Thoracic aorta (tissue), 2 donors: Measurements from ENCODE around the gene P2RX5. TPM values are rescaled to one million over a fixed set of nuclear protein-coding genes. Genes with fewer than 3 reads are reported as not detected.

Experiments
- ATAC-seq: fragments of 150-250 bp; one replicate; pipeline ENCODE4 v1.8.0; 2017; ENCODE audit warnings: low read depth; ENCODE audit not compliant: insufficient number of reproducible peaks, low FRiP score
- DNase-seq: peaks from one replicate; pipeline ENCODE4 v3.0.0-alpha.2; 2020; ENCODE audit warnings: low spot score
- H3K27ac ChIP-seq, 2 donors: fragments of 200-600 bp; sonication (generic); 1 replicate in 1 of 2; 2 replicates in 1 of 2; pipeline ENCODE4 v1.5.1; 2016; ENCODE audit warnings: mild to moderate bottlenecking in 2 of 2, moderate library complexity in 2 of 2
- H3K27me3 ChIP-seq: fragments of 200-600 bp; sonication (generic); replicated peaks from 2 replicates; pipeline ENCODE4 v1.6.0; 2016; ENCODE audit warnings: mild to moderate bottlenecking; ENCODE audit not compliant: insufficient read depth
- H3K36me3 ChIP-seq: fragments of 200-600 bp; sonication (generic); one replicate; pipeline ENCODE4 v1.5.1; 2016
- H3K4me1 ChIP-seq, 2 donors: fragments of 200-600 bp; sonication (generic); 1 replicate in 1 of 2; 2 replicates in 1 of 2; pipeline versions ENCODE4 v1.5.1 to v1.6.0; 2016; ENCODE audit warnings: low read depth in 2 of 2, mild to moderate bottlenecking in 1 of 2; ENCODE audit not compliant: control insufficient read depth in 1 of 2
- H3K4me3 ChIP-seq: fragments of 200-600 bp; sonication (generic); 2 replicates; pipeline ENCODE4 v1.5.1; 2016; ENCODE audit warnings: mild to moderate bottlenecking
- H3K9me3 ChIP-seq: fragments of 200-600 bp; sonication (generic); 2 replicates; pipeline ENCODE4 v1.5.1; 2016
- total RNA-seq, 2 donors: library from RNA; depleted of rRNA; stranded (reverse); fragments of >200 nt; gene quantifications; one replicate each; pipeline versions ENCODE4 v1.1.0 to v1.2.3, GENCODE V29; 2016
- TF ChIP-seq, protein P1 (sequence below): fragments of 200-600 bp; sonication (generic); IDR thresholded peaks from one replicate; pipeline ENCODE4 v1.5.1; 2019; ENCODE audit warnings: antibody characterized with exemption

Gene P2RX5
- total RNA-seq, 2 donors from 2014 or later, result 2.3 TPM; not detected in 1

DNA sequence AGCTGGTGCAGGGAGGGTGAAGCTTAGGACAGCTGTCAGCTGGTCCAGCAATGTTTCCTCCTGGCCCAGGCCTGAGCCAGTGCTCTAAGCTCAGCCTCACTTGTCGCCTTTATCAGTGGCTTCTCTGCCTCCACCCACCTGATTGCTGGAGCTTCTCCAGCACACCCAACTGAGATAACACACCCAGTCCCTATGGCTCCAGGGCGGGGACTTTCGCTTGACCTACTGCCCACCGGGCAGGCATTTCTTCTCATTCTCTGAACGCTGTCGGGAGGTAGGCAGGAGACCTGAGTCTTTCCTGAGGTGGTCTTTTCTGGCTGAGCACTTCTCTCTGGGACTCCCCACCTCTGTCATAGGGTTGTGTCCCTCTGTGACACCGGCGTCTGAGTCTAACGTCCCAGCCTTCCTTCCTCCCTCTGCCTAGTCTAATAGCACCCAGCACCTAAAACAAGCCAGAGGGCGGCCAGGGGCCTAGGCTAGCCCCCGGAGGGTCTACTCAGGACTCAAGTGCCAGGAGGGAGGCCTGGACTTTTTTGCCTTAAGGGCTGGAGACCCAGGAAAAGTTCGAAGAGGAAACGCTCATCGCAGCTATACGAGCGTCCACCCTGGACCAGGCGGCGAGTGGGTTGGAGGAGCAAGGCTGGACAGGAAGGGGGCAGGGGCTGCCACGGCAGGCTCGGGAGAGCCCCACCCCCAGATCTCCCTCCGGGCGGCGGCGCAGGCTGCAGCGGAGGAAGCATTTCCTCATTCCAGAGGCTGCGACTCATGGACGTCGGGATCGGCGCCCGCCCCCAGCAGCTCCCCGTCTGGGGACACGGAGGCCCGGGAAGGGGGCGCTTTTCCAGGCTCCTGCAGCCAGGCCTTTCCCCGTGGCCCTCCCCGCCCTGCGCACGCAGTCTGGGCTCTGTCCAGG lies 28.3 kb downstream of the P2RX5 start:
- H3K4me3 ChIP-seq, result peak overlapping the region; percentile 86
- H3K27ac ChIP-seq, result peak overlapping the region; percentile 97
- H3K36me3 ChIP-seq, result peaks cover 22% of the 10 kb centered on the region
- ATAC-seq (peak; percentile 72), DNase-seq (peak; percentile 48)
- TF ChIP-seq, protein P1, sequence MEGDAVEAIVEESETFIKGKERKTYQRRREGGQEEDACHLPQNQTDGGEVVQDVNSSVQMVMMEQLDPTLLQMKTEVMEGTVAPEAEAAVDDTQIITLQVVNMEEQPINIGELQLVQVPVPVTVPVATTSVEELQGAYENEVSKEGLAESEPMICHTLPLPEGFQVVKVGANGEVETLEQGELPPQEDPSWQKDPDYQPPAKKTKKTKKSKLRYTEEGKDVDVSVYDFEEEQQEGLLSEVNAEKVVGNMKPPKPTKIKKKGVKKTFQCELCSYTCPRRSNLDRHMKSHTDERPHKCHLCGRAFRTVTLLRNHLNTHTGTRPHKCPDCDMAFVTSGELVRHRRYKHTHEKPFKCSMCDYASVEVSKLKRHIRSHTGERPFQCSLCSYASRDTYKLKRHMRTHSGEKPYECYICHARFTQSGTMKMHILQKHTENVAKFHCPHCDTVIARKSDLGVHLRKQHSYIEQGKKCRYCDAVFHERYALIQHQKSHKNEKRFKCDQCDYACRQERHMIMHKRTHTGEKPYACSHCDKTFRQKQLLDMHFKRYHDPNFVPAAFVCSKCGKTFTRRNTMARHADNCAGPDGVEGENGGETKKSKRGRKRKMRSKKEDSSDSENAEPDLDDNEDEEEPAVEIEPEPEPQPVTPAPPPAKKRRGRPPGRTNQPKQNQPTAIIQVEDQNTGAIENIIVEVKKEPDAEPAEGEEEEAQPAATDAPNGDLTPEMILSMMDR, result no peak
- no peaks in the 10 kb centered on the region for H3K27me3 ChIP-seq
- peaks cover 20 to 41% of the 10 kb centered on the region in 2 donors for H3K4me1 ChIP-seq
- no peaks in the 10 kb centered on the region for H3K9me3 ChIP-seq

DNA sequence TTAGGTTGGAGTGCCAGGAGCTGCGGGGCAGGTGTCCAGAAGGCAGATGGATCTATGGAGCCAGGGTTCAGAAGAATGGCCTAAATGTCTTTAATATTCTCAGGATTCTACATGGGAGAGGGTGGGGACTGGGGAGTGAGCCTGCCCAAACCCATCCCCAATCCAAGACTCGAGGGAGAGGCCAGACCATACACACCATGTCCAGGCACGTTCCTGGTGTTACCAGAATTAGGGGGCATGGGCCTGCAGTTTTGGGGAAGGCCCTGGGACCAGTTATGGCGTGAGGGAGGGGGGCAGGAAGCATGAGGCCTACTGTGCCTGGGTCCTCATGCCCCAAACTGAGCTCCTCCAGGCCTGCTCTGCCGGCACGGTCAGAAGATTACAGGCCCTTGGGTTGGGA lies 29.4 kb downstream of the P2RX5 start:
- Histone ChIP-seq H3K4me3 (peak overlapping the region; percentile 86), H3K36me3 (peaks cover 34% of the 10 kb centered on the region), H3K27ac (peak overlapping the region; percentile 49 to 97), H3K4me1 (peaks cover 20 to 43% of the 10 kb centered on the region in 2 donors), H3K27me3 (no peaks in the 10 kb centered on the region), H3K9me3 (no peaks in the 10 kb centered on the region)
- ATAC-seq (no peak), DNase-seq (no peak)
- TF ChIP-seq, protein P1, result no peak

GRCh38 chr17:3665834-3666233 lies 30.1 kb downstream of the P2RX5 start:
- peak overlapping the region; percentile 49 to 97 for H3K27ac ChIP-seq
- no peak for ATAC-seq

GRCh38 chr17:3663102-3664011 lies 32.6 kb downstream of the P2RX5 start:
- H3K4me3 ChIP-seq, result no peak overlapping the region
- no peak for ATAC-seq
- H3K36me3 ChIP-seq, result peaks cover 36% of the 10 kb centered on the region
- H3K27ac ChIP-seq, result no peak overlapping the region
- TF ChIP-seq, protein P1, result no peak
- peaks cover 32 to 58% of the 10 kb centered on the region in 2 donors for H3K4me1 ChIP-seq
- H3K27me3 ChIP-seq, result no peaks in the 10 kb centered on the region
- DNase-seq, result no peak
- no peaks in the 10 kb centered on the region for H3K9me3 ChIP-seq

More at GRCh38 chr17:3665834-3666233, 30.1 kb downstream of the P2RX5 start:
- no peak for DNase-seq
- TF ChIP-seq, protein P1, result no peak
- peaks cover 24 to 49% of the 10 kb centered on the region in 2 donors for H3K4me1 ChIP-seq
- no peak overlapping the region for H3K4me3 ChIP-seq
- peaks cover 36% of the 10 kb centered on the region for H3K36me3 ChIP-seq
- no peaks in the 10 kb centered on the region for H3K9me3 ChIP-seq
- H3K27me3 ChIP-seq, result no peaks in the 10 kb centered on the region
